SW480 (cell line): ENCODE results near the gene CHEK2.
A peak's percentile ranks its signal among the peaks of the same experiment; 100 is the strongest.
"Not testable (repeated sequence)": the region's sequence is repeated elsewhere in the genome, so short reads cannot be mapped to it uniquely, and the experiment has no call there.

Source experiments
- DNase-seq: peaks from one replicate; pipeline ENCODE4 v3.0.0-alpha.2; 2016; ENCODE audit warnings: low spot score

CHEK2 gene

GRCh38 chr22:28741785-28742561 is at the start of gene CHEK2, which contains the start of gene HSCB:
TSS of gene CHEK2 (minus strand) at chr22:28741820. CDS start at chr22:28734721, 7,099 bp downstream.
TSS of gene HSCB (plus strand) at chr22:28742039. CDS start at chr22:28742096, 57 bp downstream.
- DNase-seq = peak; percentile 97

GRCh38 chr22:28791124-28791523 is 49.5 kb upstream of the CHEK2 start:
- no peak for DNase-seq

- DNase-seq = no peak
These were observed 47.0 kb upstream of the CHEK2 start for GRCh38 chr22:28788601-28789000.

GRCh38 chr22:28783786-28784671 is 42.4 kb upstream of the CHEK2 start:
- DNase-seq = no peak

GRCh38 chr22:28780296-28780695 is 38.7 kb upstream of the CHEK2 start:
- DNase-seq = no peak

GRCh38 chr22:28779833-28780232 is 38.2 kb upstream of the CHEK2 start:
- DNase-seq = no peak

- DNase-seq = no peak
These were observed 32.8 kb upstream of the CHEK2 start for GRCh38 chr22:28774378-28774777.

- no peak for DNase-seq
These were observed 31.8 kb upstream of the CHEK2 start for GRCh38 chr22:28773461-28773867.

- peak; percentile 92 for DNase-seq
These were observed 31.2 kb upstream of the CHEK2 start, which contains the start of gene CCDC117 for GRCh38 chr22:28772633-28773460. TSS of gene CCDC117 (plus strand) at chr22:28772695. CDS start at chr22:28772850, 155 bp downstream.

GRCh38 chr22:28771195-28771791 is 29.7 kb upstream of the CHEK2 start:
- DNase-seq = no peak

- DNase-seq = no peak
These were observed 27.9 kb upstream of the CHEK2 start for GRCh38 chr22:28769394-28770085.

GRCh38 chr22:28768701-28769393 is 27.2 kb upstream of the CHEK2 start:
- DNase-seq = no peak

GRCh38 chr22:28766628-28767027 is 25.0 kb upstream of the CHEK2 start:
- DNase-seq = no peak

- DNase-seq = not testable (repeated sequence)
These were observed 20.4 kb upstream of the CHEK2 start for GRCh38 chr22:28762000-28762399.

GRCh38 chr22:28761449-28761755 is 19.8 kb upstream of the CHEK2 start:
- no peak for DNase-seq

- DNase-seq = peak; percentile 83
These were observed 18.4 kb upstream of the CHEK2 start for GRCh38 chr22:28759861-28760560.

- not testable (repeated sequence) for DNase-seq
These were observed 12.9 kb upstream of the CHEK2 start for GRCh38 chr22:28754512-28754911.

- DNase-seq = no peak
These were observed 8.9 kb upstream of the CHEK2 start for GRCh38 chr22:28750471-28750881.

GRCh38 chr22:28743852-28744251 is 2.2 kb upstream of the CHEK2 start:
- DNase-seq = no peak

GRCh38 chr22:28742562-28742962 is 942 bp upstream of the CHEK2 start:
- no peak for DNase-seq
